ENCODE results near the gene NOTO. TPM values are rescaled to one million over a fixed set of nuclear protein-coding genes. Genes with fewer than 3 reads are reported as not detected.

NOTO gene
- total RNA-seq, 2 donors from 2014 or later: not detected

GRCh38 chr2:73217160-73217559 lies 14.8 kb downstream of the NOTO start:
- Histone ChIP-seq H3K27ac (no peak overlapping the region), H3K4me1 (peaks cover 0 to 24% of the 10 kb centered on the region in 2 donors), H3K36me3 (peaks cover 31% of the 10 kb centered on the region), H3K9me3 (no peaks in the 10 kb centered on the region), H3K27me3 (no peaks in the 10 kb centered on the region), H3K4me3 (no peak overlapping the region)
- DNase-seq (ENCODE audit: low spot score): no peak
- no peak for TF ChIP-seq CTCF (IDR thresholded peaks at IDR 0.05)

- no peaks in the 10 kb centered on the region for H3K27me3 ChIP-seq
- H3K27ac ChIP-seq: no peak overlapping the region
- H3K9me3 ChIP-seq: no peaks in the 10 kb centered on the region
- no peak overlapping the region for H3K4me3 ChIP-seq
- DNase-seq (ENCODE audit: low spot score): no peak
- peaks cover 37% of the 10 kb centered on the region for H3K36me3 ChIP-seq
- TF ChIP-seq CTCF (IDR thresholded peaks at IDR 0.05): no peak
- peaks cover 0 to 24% of the 10 kb centered on the region in 2 donors for H3K4me1 ChIP-seq
Observed at GRCh38 chr2:73217826-73218225, 15.5 kb downstream of the NOTO start.

GRCh38 chr2:73218298-73218697 lies 15.9 kb downstream of the NOTO start:
- no peak overlapping the region for H3K4me3 ChIP-seq
- H3K9me3 ChIP-seq: no peaks in the 10 kb centered on the region
- H3K27ac ChIP-seq: peak overlapping the region in 1 of 2 donors; percentile 45
- H3K27me3 ChIP-seq: no peaks in the 10 kb centered on the region
- H3K4me1 ChIP-seq: peaks cover 0 to 23% of the 10 kb centered on the region in 2 donors
- TF ChIP-seq CTCF (IDR thresholded peaks at IDR 0.05): no peak
- H3K36me3 ChIP-seq: peaks cover 42% of the 10 kb centered on the region
- no peak for DNase-seq (ENCODE audit: low spot score)

- TF ChIP-seq CTCF (IDR thresholded peaks at IDR 0.05): no peak
- H3K36me3 ChIP-seq: peaks cover 79% of the 10 kb centered on the region
Observed at GRCh38 chr2:73223821-73224220, 21.4 kb downstream of the NOTO start.

GRCh38 chr2:73225513-73226360 lies 23.4 kb downstream of the NOTO start:
- Histone ChIP-seq H3K36me3 (peaks cover 75% of the 10 kb centered on the region), H3K27ac (no peak overlapping the region), H3K4me1 (no peaks in the 10 kb centered on the region), H3K4me3 (no peak overlapping the region), H3K9me3 (no peaks in the 10 kb centered on the region), H3K27me3 (no peaks in the 10 kb centered on the region)
- DNase-seq (ENCODE audit: low spot score): no peak
- no peak for TF ChIP-seq CTCF (IDR thresholded peaks at IDR 0.05)

More at GRCh38 chr2:73223821-73224220, 21.4 kb downstream of the NOTO start:
- peaks cover 0 to under 1% of the 10 kb centered on the region in 2 donors for H3K4me1 ChIP-seq
- H3K27ac ChIP-seq: no peak overlapping the region
- no peak for DNase-seq (ENCODE audit: low spot score)
- H3K27me3 ChIP-seq: no peaks in the 10 kb centered on the region
- no peaks in the 10 kb centered on the region for H3K9me3 ChIP-seq
- no peak overlapping the region for H3K4me3 ChIP-seq

Measured in right atrium auricular region (tissue), 2 donors.